NCI-H1417 (cell line): ENCODE data around the gene RNF40.

Experiments used
- DNase-seq, 3 experiments: peaks; one replicate each; lab custom pipeline; 2025; lab: John Stamatoyannopoulos, UW

The RNF40 gene

DNA sequence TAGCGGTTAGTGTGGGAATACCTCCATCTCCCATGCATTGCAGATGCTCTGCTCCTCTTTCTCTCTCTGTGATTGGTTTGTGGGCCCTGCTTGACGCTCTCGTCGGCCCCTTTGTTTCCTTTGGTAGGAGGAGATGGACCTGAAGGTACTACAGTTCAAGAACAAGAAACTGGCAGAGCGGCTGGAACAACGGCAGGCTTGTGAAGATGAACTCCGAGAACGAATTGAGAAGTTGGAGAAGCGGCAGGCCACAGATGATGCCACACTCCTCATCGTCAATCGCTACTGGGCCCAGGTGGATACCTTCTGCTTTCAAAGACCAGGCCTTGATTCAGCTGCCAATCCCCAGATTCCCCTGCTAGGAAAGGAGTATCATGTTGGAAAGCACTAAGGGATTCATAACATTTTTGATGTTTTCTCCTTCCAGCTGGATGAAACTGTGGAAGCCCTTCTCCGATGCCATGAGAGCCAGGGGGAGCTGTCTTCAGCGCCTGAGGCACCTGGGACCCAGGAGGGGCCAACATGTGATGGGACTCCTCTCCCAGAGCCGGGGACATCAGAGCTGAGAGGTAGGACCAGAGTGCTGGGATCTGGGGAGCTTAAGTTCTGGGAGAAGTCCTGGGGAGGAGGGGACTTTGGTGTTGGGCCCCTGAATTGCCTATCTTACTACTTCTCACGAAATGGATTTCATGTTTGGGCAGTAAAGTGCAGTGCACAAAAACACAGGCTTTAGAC is 1.0 kb downstream of the RNF40 start:
- DNase-seq, result no peak

DNA sequence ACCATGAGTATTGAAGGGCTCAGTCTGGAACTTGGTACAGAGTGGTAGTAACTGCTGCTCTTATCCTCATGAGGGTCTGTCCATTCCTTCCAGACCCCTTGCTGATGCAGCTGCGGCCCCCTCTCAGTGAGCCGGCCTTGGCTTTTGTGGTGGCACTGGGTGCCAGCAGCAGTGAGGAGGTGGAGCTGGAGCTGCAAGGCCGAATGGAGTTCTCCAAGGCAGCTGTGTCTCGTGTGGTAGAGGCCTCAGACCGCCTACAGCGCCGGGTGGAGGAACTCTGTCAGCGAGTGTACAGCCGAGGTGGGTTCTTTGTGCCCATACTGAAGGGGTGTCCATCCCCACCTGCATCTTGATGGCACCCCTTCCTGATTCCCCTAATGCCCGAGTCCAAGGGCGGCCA is 2.0 kb downstream of the RNF40 start:
- DNase-seq, result no peak

DNA sequence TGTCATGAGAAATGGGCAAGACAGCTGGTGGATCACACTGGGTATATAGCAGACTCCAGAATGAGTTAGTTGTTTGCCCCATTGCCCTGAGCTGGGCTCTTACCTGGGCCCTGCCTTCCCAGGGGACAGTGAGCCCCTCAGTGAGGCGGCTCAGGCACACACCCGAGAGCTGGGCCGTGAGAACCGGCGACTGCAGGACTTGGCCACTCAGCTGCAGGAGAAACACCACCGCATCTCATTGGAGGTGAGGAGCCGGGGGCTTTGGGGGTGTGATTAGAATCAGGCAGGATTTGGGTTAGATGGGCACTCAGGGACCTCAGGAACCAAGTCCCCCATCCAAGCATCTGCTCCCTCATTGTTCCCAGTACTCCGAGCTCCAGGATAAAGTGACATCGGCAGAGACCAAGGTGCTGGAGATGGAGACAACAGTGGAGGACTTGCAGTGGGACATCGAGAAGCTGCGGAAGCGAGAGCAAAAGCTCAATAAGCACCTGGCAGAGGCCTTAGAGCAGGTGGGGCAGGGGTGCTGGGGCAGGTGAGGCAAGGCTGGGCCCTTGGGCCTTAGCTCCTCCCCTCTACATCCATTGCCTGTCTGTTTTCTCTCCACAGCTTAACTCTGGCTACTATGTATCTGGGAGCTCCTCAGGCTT is 2.8 kb downstream of the RNF40 start:
- no peak for DNase-seq

DNA sequence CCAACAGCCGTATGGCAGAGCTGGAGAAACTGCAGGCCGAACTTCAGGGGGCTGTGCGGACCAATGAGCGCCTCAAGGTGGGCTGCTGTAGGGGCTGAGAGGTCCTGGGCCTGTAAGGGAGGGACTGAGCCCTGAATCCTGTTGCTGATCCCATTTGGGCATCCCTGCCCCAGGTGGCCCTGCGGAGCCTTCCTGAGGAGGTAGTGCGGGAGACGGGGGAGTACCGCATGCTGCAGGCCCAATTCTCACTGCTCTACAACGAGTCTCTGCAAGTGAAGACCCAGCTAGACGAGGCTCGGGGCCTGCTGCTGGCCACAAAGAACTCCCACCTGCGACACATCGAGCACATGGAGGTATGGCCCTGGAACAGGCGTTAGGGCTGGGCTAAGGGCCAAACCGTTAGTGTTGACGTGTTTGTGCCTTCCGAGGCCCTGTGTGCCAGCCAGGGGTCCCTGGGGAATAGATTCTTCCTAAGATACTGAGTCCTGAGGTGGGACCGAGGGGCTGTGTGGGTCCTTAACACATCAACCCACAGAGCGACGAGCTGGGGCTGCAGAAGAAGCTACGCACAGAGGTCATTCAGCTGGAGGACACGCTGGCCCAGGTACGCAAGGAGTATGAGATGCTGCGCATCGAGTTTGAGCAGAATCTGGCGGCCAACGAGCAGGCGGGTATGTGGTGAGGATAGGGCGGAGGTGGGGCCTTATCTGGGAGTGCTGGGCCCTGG is 4.2 kb downstream of the RNF40 start:
- DNase-seq, result no peak

DNA sequence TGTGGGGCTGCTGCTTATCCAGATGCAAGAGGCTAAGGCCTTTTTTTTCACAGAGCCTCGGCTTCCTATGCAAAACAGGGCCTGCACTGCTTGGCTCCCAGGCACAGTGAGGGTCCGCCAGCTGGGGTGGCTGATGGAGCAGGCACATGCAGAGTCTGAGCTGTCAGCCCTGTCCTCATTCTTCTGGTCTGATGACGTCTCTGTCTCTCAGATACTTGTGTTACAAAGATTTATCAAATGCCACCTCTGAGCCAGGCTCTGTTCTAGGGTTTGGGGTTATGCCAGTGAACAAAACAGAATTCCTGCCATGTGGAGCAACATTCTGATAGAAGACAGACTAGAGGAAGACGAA is 4.8 kb downstream of the RNF40 start:
- DNase-seq, result no peak

DNA sequence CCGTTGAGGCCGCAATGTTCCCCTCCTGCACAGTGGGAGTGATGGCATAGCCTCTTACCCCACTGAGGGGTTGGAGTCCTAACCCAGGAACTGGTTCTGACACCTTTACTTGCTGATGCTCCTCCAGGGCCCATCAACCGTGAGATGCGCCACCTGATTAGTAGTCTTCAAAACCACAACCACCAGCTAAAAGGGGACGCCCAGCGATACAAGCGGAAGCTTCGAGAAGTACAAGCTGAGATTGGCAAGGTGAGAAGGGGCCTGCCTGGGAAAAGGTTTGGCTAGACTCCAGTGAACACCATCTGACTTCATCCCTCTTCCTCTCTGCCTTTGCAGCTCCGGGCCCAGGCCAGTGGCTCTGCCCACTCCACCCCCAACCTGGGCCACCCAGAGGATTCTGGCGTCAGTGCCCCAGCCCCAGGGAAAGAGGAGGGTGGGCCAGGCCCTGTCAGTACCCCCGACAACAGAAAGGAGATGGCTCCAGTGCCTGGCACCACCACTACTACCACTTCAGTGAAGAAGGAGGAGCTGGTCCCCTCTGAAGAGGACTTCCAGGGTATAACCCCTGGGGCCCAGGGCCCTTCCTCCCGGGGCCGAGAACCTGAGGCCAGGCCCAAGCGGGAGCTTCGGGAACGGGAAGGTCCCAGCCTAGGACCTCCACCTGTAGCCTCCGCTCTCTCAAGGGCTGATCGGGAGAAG is 5.8 kb downstream of the RNF40 start:
- no peak for DNase-seq

DNA sequence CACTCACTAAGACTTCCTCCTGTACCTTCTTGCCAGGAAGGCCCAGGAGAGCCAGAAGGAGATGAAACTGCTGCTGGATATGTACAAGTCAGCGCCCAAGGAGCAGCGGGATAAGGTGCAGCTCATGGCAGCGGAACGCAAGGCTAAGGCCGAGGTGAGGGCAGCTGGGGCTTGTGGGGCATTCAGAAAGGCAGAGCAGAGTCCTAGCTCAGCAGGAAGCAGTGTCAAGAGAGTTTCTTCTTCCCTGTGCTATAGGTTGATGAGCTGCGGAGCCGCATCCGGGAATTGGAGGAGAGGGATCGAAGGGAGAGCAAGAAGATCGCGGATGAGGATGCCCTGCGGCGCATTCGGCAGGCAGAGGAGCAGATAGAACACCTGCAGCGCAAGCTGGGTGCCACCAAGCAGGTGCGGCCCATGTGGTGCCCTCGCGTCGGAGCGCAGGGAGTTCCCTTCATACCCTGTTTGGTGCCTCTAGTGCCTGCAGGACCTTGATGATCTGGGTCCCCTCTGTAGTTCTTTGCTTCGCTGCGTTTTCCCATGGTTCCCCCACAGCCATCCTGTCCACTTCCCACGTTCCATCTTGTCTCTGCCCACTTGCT is 6.6 kb downstream of the RNF40 start:
- DNase-seq, result no peak

DNA sequence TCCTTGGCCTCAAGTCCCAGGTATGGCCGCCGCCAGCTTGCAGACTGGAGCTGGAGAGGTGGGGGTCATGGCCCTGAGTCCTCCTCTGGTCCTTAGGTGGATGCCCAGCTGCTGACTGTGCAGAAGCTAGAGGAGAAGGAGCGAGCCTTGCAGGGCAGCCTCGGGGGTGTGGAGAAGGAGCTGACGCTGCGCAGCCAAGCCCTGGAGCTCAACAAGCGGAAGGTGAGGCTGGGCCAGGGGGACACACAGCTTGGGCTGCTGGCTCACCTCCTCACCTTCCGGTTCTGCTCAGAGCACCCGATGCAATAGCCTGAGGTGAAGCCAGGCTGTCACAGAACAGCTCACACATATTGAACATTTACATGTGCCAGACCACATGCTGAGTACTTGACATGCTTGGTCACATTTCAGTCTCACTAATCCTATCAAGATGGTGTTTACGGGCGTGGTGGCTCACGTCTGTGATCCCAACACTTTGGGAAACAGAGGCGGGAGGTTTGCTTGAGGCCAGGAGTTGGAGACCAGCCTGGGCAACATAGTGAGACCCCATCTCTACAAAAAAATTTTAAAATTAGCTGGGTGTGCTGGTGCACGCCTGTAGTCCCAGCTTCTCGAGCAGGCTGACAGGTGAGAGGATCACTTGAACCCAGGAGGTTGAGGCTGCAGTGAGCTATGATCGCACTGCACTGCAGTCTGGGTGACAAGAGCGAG is 7.4 kb downstream of the RNF40 start:
- DNase-seq, result peak in 1 of 3 experiments; percentile 4

DNA sequence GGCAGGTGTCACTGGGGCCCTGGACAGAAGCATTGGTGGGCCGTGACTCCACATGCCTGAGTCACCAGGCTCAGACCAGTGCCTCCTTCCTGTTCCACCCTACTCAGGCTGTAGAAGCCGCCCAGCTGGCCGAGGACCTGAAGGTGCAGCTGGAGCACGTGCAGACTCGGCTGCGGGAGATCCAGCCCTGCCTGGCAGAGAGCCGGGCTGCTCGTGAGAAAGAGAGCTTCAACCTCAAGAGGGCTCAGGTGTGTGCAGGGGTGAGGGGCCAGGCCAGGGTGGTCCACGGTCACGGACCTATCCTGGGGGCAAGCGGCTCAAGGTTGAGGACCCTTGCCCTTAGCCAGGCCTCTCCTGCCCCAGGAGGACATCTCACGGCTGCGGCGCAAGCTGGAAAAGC is 9.6 kb downstream of the RNF40 start:
- no peak for DNase-seq

DNA sequence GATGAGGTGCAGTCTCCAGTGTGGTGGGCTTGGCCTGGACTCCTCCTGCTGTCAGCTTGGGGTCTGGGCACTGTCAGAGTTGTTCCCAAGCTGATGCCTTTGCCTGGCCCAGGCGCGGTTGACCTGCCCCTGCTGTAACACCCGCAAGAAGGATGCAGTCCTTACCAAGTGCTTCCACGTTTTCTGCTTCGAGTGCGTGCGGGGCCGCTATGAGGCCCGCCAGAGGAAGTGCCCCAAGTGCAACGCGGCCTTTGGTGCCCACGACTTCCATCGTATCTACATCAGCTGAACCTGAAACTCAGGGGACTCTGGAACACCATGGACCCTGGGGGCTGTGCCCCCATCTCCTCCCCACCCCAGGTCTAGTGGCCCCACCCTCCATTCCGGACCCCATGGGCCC is 11.7 kb downstream of the RNF40 start:
- DNase-seq, result no peak

DNA sequence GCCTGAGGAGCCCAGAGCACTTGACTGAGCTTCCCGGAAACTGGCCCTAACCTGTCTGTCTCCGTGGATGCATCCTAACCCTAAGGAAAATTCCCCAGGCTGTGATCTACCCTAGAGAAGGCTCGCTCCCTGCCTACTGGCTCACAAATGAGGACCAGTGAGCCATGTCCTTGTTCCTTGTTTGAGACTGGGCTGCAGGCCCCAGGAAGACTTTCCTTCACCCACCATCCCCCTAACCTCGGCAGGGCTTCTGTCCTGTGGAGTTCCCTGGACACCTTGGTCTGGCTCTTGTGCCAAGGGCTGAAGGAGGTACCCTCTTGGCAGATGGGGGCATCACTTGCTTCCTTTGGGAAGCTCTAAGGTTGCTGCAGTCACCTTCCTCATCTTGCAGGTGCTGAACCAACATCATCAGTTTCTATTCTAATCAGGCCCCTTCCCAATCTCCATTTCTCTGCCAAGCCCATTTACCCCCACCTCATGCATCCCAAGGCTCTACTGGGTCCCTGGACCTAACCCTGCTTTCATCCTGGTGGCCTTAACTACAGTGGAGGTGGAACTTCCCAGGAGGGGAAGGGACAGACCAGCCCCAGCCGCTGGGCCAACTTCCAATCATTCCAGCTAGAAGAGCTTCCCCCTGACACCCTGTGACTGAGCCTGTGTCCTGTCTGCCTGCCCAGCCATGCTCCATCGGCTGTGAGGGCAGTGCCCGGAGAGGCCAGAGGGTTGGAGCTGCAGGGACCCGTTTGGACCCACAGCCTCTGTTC is 12.4 kb downstream of the RNF40 start:
- DNase-seq, result peak in 1 of 3 experiments; percentile 38

DNA sequence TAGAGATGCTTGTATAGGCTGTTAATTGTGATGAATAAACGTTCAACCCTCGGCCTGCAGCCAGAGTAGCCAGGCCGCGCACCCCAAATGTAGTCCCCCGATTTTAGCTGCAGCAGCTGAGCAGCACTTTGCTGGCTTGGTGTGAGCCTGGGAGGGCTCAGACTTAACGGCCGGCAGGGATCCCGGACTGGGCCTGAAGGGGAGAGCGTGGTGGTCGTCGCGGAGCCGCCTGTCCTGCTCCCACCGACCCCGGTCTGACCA is 12.9 kb downstream of the RNF40 start:
- no peak for DNase-seq

DNA sequence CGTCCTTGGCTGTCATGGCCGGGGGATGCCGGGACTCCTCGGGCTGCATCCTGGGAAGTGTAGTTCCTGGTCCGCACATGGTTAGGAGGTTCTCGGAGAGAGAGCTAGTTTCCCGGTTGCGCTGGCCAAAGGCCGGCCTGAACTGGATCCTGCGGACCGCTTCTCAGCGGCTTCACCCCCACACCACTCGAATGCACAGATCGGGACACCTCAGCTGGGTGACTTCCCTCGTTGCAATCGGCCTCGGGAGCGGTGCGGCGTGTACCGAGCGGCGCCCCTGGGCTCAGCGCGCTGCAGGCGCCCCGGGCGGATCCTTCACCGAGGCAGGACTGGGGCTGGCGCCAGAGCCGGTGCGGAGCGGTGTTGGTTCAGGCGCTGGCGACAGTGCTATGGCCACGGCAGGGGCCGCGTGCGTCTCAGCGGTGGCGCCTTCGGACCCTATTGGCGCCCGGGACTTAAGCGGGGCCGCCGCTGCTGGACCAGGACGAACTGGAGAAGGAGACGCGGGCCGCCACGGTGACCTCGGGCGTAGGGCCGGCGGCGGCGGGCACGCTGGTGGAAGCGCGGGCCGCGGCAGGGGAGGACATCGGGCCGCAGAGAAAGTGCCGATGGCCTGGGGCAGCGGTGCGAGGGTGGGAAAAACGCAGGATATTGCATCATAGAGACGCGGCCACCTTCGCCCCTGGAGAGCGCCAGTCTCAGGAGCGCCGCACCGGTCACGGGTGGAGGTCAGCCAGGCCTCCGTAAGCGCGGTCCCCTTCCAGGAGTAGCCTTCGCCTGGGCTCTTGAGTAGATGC is 13.5 kb downstream of the RNF40 start:
- peak; percentile 45 to 86 (median 85) for DNase-seq

DNA sequence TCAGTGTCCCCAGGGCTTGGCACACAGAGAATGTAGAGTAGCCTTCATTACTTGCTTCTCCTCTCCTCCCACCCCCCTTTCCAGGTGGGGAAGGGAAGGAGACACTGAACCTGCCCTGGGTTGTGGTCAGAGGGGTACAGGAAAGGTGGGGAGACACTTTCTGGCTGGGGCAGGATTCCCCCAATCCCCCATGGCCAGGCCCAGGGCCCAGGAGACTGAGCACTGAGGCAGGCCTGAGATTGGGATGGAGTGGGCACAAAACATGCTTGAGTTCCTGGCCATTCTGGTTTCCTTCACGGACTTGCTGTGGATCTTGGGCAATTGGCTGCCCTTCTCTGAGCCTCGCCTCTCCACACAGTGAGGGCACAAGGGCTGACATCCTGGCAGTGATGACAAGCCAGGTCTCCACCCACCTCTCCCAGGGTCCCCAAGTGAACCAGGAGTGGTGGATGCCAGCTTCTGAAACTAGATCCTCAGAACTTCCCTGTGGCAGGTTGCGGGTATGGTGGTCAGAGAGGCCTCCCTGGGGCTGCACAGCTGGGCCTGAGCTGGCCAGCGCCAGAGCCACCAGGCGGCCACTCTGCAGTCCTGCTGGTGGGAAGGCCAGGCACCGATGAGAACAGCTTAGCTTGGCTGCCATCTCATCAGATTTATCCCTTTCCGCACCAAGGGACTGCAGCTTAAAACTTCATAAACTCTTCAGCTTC is 15.6 kb downstream of the RNF40 start:
- no peak for DNase-seq

DNA sequence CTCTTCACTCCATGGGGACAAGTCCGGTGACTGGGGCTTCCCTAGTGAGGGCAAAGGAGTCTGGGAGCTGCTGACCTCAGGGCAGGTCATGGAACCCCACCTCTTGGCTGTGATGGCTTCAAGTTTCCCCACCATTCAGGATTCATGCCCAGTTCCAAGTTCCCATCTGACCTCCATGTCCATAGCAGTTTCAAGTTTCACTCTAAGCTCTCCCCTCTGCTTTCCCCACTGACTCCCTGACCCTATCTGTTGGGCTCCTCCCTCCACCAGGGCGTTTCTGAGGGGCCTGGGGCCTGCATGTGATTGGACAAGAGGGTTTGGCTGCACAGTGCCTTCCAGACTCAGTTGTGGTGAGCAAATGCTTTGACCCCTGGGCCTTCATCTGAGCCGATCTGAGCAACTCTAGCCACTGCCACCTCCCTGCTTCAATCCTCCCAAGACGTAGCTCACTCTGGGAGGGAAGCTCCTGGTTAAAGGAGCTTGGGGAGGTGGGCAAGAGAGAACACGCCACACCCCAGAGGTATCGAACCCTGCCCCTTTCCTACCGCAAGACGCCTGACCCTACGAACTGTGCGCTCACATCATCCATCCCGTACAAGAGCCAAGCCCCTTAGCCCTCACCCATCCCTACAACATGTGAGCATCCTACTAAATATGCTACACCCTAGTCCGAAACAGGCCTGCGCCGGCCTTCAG is 16.6 kb downstream of the RNF40 start:
- no peak for DNase-seq

DNA sequence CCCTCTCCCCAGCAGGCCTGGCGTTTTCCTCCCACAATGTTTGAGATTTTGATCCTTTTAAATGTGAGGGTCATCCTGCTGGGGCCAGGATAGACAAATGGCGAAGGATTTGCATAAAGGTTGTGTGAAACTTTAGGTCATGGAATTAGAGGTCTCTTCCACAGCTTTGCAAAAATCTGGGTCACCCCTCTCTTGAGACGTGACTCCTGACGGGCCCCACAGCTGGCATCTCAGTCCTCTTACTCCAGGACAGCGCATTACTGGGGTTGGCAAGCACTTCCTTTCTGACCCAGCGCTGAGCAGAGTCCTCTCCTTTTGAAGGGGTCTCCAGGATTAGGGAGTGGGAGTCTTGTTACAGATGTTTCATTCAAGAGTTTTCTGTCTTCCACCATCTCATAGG is 17.5 kb downstream of the RNF40 start:
- DNase-seq, result no peak

DNA sequence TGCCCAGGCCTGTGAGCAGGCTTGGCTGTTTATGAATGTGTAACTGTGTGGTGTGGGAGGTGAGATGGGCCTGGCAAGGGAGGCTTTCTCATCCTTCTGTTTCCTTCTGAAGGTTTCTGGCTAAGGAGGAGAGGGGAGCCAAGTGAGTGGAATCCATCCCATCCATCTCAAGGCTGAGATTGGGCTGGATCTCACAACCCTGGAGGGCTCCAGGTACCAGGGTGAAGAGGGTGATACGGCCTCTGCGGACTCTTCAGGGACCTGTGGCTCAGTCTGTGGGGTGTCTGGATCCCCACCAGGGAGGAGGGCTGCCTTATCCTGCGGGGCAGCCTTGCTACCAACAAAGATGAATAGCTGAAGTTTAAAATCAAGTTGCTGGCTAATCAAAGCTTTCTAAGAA is 17.9 kb downstream of the RNF40 start:
- DNase-seq, result no peak

DNA sequence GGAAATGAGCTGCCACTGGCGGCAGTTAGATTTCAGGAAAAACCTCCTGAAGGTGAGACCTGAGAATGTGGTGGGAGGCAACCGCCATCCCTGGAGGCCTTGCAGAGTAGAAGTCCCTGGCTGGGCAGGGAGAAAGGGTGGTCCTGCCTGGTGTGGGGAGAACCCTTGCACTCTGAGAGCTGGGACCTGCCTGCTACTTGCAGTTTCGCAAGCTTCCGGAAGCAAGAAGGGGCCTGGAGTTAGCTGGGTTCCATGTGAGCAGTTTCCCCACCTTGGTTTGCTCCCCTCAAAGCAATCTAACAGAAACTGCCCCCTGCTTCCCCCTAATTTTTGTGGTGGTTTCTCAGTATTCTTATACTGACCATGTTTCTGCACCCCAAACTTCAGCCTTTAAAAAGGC is 18.4 kb downstream of the RNF40 start:
- DNase-seq, result no peak
